HepG2 (cell line): Measurements from ENCODE around the gene UBE2I. TPM values are rescaled to one million over a fixed set of nuclear protein-coding genes. Genes with fewer than 3 reads are reported as not detected.
A peak's percentile ranks its signal among the peaks of the same experiment; 100 is the strongest.

Experiments used
- ASH2L ChIP-seq: fragments of 300-600, 200-600 bp; sonication (generic); IDR thresholded peaks from 2 replicates; pipeline ENCODE4 v1.7.0; 2017; ENCODE audit warnings: low read depth, mild to moderate bottlenecking, moderate library complexity, mixed read lengths, low read length; ENCODE audit not compliant: insufficient read length
- HMG20A ChIP-seq: IDR thresholded peaks from 2 replicates; pipeline ENCODE4 v1.6.1; 2016; ENCODE audit warnings: borderline replicate concordance
- HNF4A ChIP-seq: sonication (generic); formaldehyde crosslinking; IDR thresholded peaks from 2 replicates; pipeline ENCODE4 v1.4.0; 2020; ENCODE audit warnings: missing genetic modification reagents
- KAT8 ChIP-seq: IDR thresholded peaks from 2 replicates; pipeline ENCODE4 v1.6.1; 2016; ENCODE audit warnings: missing genetic modification reagents, missing compliant biosample characterization
- NFAT5 ChIP-seq: sonication (generic); formaldehyde crosslinking; IDR thresholded peaks from 2 replicates; pipeline ENCODE4 v1.4.0; 2020; ENCODE audit warnings: missing genetic modification reagents
- NFYB ChIP-seq: sonication (generic); formaldehyde crosslinking; IDR thresholded peaks from 2 replicates; pipeline ENCODE4 v1.4.0; 2020; ENCODE audit warnings: missing genetic modification reagents
- PATZ1 ChIP-seq: sonication (generic); formaldehyde crosslinking; IDR thresholded peaks from 2 replicates; pipeline ENCODE4 v1.4.0; 2020; ENCODE audit warnings: missing genetic modification reagents
- PAWR ChIP-seq: sonication (generic); formaldehyde crosslinking; IDR thresholded peaks from 2 replicates; pipeline ENCODE4 v1.4.0; 2020; ENCODE audit warnings: missing genetic modification reagents, mild to moderate bottlenecking, borderline replicate concordance
- SAP130 ChIP-seq: IDR thresholded peaks from 2 replicates; pipeline ENCODE4 v1.6.1; 2016; ENCODE audit warnings: low read depth
- SOX13 ChIP-seq, 3 experiments: fragments of 450-650 bp in 1 of 3; sonication (generic) in 1 of 3; formaldehyde crosslinking in 1 of 3; IDR thresholded peaks in 2 of 3; conservative IDR thresholded peaks in 1 of 3; 2 replicates each; pipeline versions ENCODE4 v1.5.0 to v1.6.1; 2016 to 2020; ENCODE audit warnings: antibody characterized with exemption in 1 of 3, mild to moderate bottlenecking in 1 of 3, missing compliant biosample characterization in 1 of 3, missing genetic modification reagents in 1 of 3, moderate library complexity in 1 of 3
- TFAP4 ChIP-seq: sonication (generic); IDR thresholded peaks from 2 replicates; pipeline ENCODE4 v1.6.1; 2016; ENCODE audit warnings: low read depth, borderline replicate concordance
- ZBTB7A ChIP-seq: sonication (generic); formaldehyde crosslinking; IDR thresholded peaks from 2 replicates; pipeline ENCODE4 v1.8.0; 2022; ENCODE audit warnings: mild to moderate bottlenecking, missing genetic modification reagents
- ZNF20 ChIP-seq: sonication (generic); formaldehyde crosslinking; IDR thresholded peaks from 2 replicates; pipeline ENCODE4 v1.4.0; 2020; ENCODE audit warnings: mild to moderate bottlenecking, moderate library complexity, missing genetic modification reagents
- ZNF256 ChIP-seq: sonication (generic); formaldehyde crosslinking; conservative IDR thresholded peaks from 2 replicates; pipeline ENCODE4 v1.4.0; 2020; ENCODE audit warnings: missing genetic modification reagents
- ZNF431 ChIP-seq: sonication (generic); formaldehyde crosslinking; IDR thresholded peaks from 2 replicates; pipeline ENCODE4 v1.9.0; 2022; ENCODE audit warnings: missing genetic modification reagents, low read depth, mild to moderate bottlenecking, borderline replicate concordance
- ZNF549 ChIP-seq: sonication (generic); formaldehyde crosslinking; IDR thresholded peaks from 2 replicates; pipeline ENCODE4 v1.5.0; 2020; ENCODE audit warnings: missing genetic modification reagents
- ZNF878 ChIP-seq: sonication (generic); formaldehyde crosslinking; IDR thresholded peaks from 2 replicates; pipeline ENCODE4 v1.8.1; 2023; ENCODE audit warnings: mild to moderate bottlenecking, missing genetic modification reagents, moderate library complexity
- polyA plus RNA-seq, 8 experiments: library from polyadenylated mRNA; depleted of rRNA in 3 of 8; stranded (reverse) in 7 of 8; unstranded in 1 of 8; fragments of >200 nt; fragmentation: Illumina TruSeq in 4 of 8; extraction: Trizol in 4 of 8; gene quantifications; 2 replicates each; pipeline versions ENCODE4 v1.2.1 to v1.2.3, GENCODE V29; 2011 to 2016; ENCODE audit warnings: low read depth in 4 of 8, missing spikeins in 1 of 8, mixed read lengths in 1 of 8; ENCODE audit not compliant: insufficient read depth in 1 of 8
- total RNA-seq, 5 experiments: library from RNA; depleted of rRNA; stranded (reverse); fragments of >200 nt; fragmentation: Illumina TruSeq; extraction: Trizol; gene quantifications; 2 replicates each; pipeline ENCODE4 v1.2.3, GENCODE V29; 2016; ENCODE audit warnings: low read depth in 1 of 5
- TF ChIP-seq, protein P1 (sequence below): sonication (generic); formaldehyde crosslinking; conservative IDR thresholded peaks from 2 replicates; pipeline ENCODE4 v1.4.0; 2020; ENCODE audit warnings: missing genetic modification reagents
- TF ChIP-seq, protein P2 (sequence below): sonication (generic); formaldehyde crosslinking; IDR thresholded peaks from 2 replicates; pipeline ENCODE4 v1.5.0; 2020; ENCODE audit warnings: missing genetic modification reagents, mild to moderate bottlenecking, borderline replicate concordance

Gene UBE2I
- total and polyA plus RNA-seq, 2 of the 13 experiments (the other 11 are each of a cell fraction or from before 2014, with no cell fraction given): 75.8 to 98.9 TPM

- no peak for TF ChIP-seq NFAT5 (CRISPR knock-in tag)
- TF ChIP-seq, protein P1, sequence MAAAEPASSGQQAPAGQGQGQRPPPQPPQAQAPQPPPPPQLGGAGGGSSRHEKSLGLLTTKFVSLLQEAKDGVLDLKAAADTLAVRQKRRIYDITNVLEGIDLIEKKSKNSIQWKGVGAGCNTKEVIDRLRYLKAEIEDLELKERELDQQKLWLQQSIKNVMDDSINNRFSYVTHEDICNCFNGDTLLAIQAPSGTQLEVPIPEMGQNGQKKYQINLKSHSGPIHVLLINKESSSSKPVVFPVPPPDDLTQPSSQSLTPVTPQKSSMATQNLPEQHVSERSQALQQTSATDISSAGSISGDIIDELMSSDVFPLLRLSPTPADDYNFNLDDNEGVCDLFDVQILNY (CRISPR knock-in tag): no peak
- TF ChIP-seq SAP130 (CRISPR knock-in tag): peak; percentile 80
- no peak for TF ChIP-seq ZNF256
- TF ChIP-seq, protein P2, sequence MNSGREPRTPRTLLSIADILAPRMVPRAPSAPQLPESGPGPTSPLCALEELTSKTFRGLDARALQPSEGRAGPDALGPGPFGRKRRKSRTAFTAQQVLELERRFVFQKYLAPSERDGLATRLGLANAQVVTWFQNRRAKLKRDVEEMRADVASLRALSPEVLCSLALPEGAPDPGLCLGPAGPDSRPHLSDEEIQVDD (CRISPR knock-in tag): no peak
- TF ChIP-seq KAT8 (CRISPR knock-in tag): peak; percentile 23; the same call in 1 of the 2 replicates
- TF ChIP-seq ZNF431 (CRISPR knock-in tag): no peak
- peak; percentile 89 for TF ChIP-seq PATZ1
- TF ChIP-seq ZNF878: peak; percentile 52; the same call in 1 of the 2 replicates
- TF ChIP-seq HMG20A (CRISPR knock-in tag): 0 out of 2 replicates have a peak, but pooled peaks have one; percentile 25
- no peak for TF ChIP-seq ZBTB7A (CRISPR knock-in tag)
- no peak for TF ChIP-seq SOX13 (IDR thresholded peaks at IDR 0.05)
- 0 out of 4 replicates have a peak, but pooled peaks of 1 of the 2 experiments have one; percentile 4 for TF ChIP-seq SOX13 (CRISPR knock-in tag; conservative IDR thresholded peaks at IDR 0.05 in 1 of 2, IDR thresholded peaks at IDR 0.05 in 1 of 2)
- TF ChIP-seq ZNF20 (CRISPR knock-in tag): no peak
- no peak; the same call in 1 of the 2 replicates for TF ChIP-seq TFAP4
- TF ChIP-seq NFYB (CRISPR knock-in tag): 0 out of 2 replicates have a peak, but pooled peaks have one; percentile 16
- TF ChIP-seq ZNF549 (CRISPR knock-in tag): no peak
- TF ChIP-seq ASH2L: peak; percentile 59
- TF ChIP-seq PAWR: no peak
- peak; percentile 56 for TF ChIP-seq HNF4A (CRISPR knock-in tag)
These were observed 10.2 kb upstream of the UBE2I start (continued) for GRCh38 chr16:1299012-1299867.
